GM18867 (cell line): ENCODE measurements around the gene NUP42.
"Not testable (repeated sequence)": the region's sequence is repeated elsewhere in the genome, so short reads cannot be mapped to it uniquely, and the experiment has no call there.

ENCODE experiments used
- ATAC-seq: cut with Tn5 transposase; IDR thresholded peaks from one replicate; pipeline ENCODE4 v1.9.1; 2021; ENCODE audit warnings: mild to moderate bottlenecking, moderate library complexity; ENCODE audit not compliant: unreplicated experiment

Gene NUP42

GRCh38 chr7:23181684-23182553, at the start of gene NUP42:
NUP42 (plus strand) TSS chr7:23182048; CDS start chr7:23182086, 38 bp downstream.
- ATAC-seq: peak; percentile 96

GRCh38 chr7:23133797-23134196, 48.1 kb upstream of the NUP42 start:
- ATAC-seq: no peak

- ATAC-seq: no peak
Measured at GRCh38 chr7:23135755-23136154, 46.1 kb upstream of the NUP42 start.

GRCh38 chr7:23136216-23136615, 45.6 kb upstream of the NUP42 start:
- no peak for ATAC-seq

- ATAC-seq: no peak
Measured at GRCh38 chr7:23157679-23158078, 24.2 kb upstream of the NUP42 start.

- no peak for ATAC-seq
Measured at GRCh38 chr7:23158546-23158945, 23.3 kb upstream of the NUP42 start.

GRCh38 chr7:23161482-23161881, 20.4 kb upstream of the NUP42 start:
- ATAC-seq: no peak

GRCh38 chr7:23164846-23165245, 17.0 kb upstream of the NUP42 start:
- no peak for ATAC-seq

GRCh38 chr7:23165316-23165715, 16.5 kb upstream of the NUP42 start:
- no peak for ATAC-seq

- ATAC-seq: no peak
Measured at GRCh38 chr7:23167691-23168090, 14.2 kb upstream of the NUP42 start.

GRCh38 chr7:23168111-23168885, 13.6 kb upstream of the NUP42 start:
- ATAC-seq: no peak

- no peak for ATAC-seq
Measured at GRCh38 chr7:23175938-23176337, 5.9 kb upstream of the NUP42 start.

GRCh38 chr7:23183279-23184012, 1.6 kb downstream of the NUP42 start:
- ATAC-seq: no peak

- ATAC-seq: no peak
Measured at GRCh38 chr7:23184291-23184690, 2.4 kb downstream of the NUP42 start.

- no peak for ATAC-seq
Measured at GRCh38 chr7:23184709-23185359, 3.0 kb downstream of the NUP42 start.

GRCh38 chr7:23185980-23186379, 4.1 kb downstream of the NUP42 start:
- ATAC-seq: no peak

- ATAC-seq: no peak
Measured at GRCh38 chr7:23191022-23191421, 9.2 kb downstream of the NUP42 start.

- ATAC-seq: not testable (repeated sequence)
Measured at GRCh38 chr7:23193650-23194227, 11.9 kb downstream of the NUP42 start.

GRCh38 chr7:23196306-23196705, 14.5 kb downstream of the NUP42 start:
- no peak for ATAC-seq

- ATAC-seq: not testable (repeated sequence)
Measured at GRCh38 chr7:23197745-23198144, 15.9 kb downstream of the NUP42 start.
